Limb (tissue), 2 donors: Measurements from ENCODE around the gene WDR44.
"Not testable (repeated sequence)": the region's sequence is repeated elsewhere in the genome, so short reads cannot be mapped to it uniquely, and the experiment has no call there.

Source experiments
- DNase-seq, 2 donors: peaks; one replicate each; pipeline ENCODE4 v3.0.0-alpha.2; 2016; ENCODE audit errors: extremely low spot score in 2 of 2

WDR44 gene

GRCh38 chrX:118360429-118361125 lies 14.7 kb downstream of the WDR44 start:
- DNase-seq = no peak

- no peak for DNase-seq
These were observed 18.4 kb downstream of the WDR44 start for GRCh38 chrX:118364261-118364660.

- no peak for DNase-seq
These were observed 21.4 kb downstream of the WDR44 start for GRCh38 chrX:118367338-118367737.

GRCh38 chrX:118368398-118368797 lies 22.5 kb downstream of the WDR44 start:
- DNase-seq = no peak

- DNase-seq = no peak
These were observed 25.2 kb downstream of the WDR44 start for GRCh38 chrX:118370921-118371624.

- no peak for DNase-seq
These were observed 27.6 kb downstream of the WDR44 start for GRCh38 chrX:118373538-118373937.

- DNase-seq = no peak
These were observed 37.2 kb downstream of the WDR44 start for GRCh38 chrX:118383120-118383519.

- DNase-seq = no peak
These were observed 46.8 kb downstream of the WDR44 start for GRCh38 chrX:118392716-118393115.

- DNase-seq = no peak
These were observed 50.2 kb downstream of the WDR44 start for GRCh38 chrX:118396113-118396512.

- no peak for DNase-seq
These were observed 72.9 kb downstream of the WDR44 start for GRCh38 chrX:118418811-118419251.

GRCh38 chrX:118420462-118420861 lies 74.6 kb downstream of the WDR44 start:
- no peak for DNase-seq

GRCh38 chrX:118423558-118423957 lies 77.7 kb downstream of the WDR44 start:
- DNase-seq = no peak

- no peak for DNase-seq
These were observed 86.9 kb downstream of the WDR44 start for GRCh38 chrX:118432799-118433198.

GRCh38 chrX:118437283-118437682 lies 91.4 kb downstream of the WDR44 start:
- no peak for DNase-seq

GRCh38 chrX:118448273-118448783 lies 102.4 kb downstream of the WDR44 start:
- DNase-seq = no peak

GRCh38 chrX:118455013-118455412 lies 109.1 kb downstream of the WDR44 start:
- DNase-seq = no peak

GRCh38 chrX:118459494-118459893 lies 113.6 kb downstream of the WDR44 start:
- DNase-seq = peak in 1 of 2 donors; percentile 42

GRCh38 chrX:118464501-118464900 lies 118.6 kb downstream of the WDR44 start:
- DNase-seq = no peak

- DNase-seq = peak in 1 of 2 donors; percentile 2
These were observed 122.2 kb downstream of the WDR44 start for GRCh38 chrX:118468122-118468521.

- DNase-seq = not testable (repeated sequence)
These were observed 124.9 kb downstream of the WDR44 start for GRCh38 chrX:118470721-118471347.

- DNase-seq = no peak
These were observed 128.7 kb downstream of the WDR44 start for GRCh38 chrX:118474586-118474985.

- no peak for DNase-seq
These were observed 130.0 kb downstream of the WDR44 start for GRCh38 chrX:118475903-118476302.
